Natural killer cell (primary cell): ENCODE data around the gene CHKA. TPM values are rescaled to one million over a fixed set of nuclear protein-coding genes. Genes with fewer than 3 reads are reported as not detected.

Source experiments
- ATAC-seq, 3 donors: fragments of 150-1000 bp in 2 of 3; fragments of 200-7000 bp in 1 of 3; cut with Tn5 transposase; 1 replicate in 1 of 3; 2 replicates in 2 of 3; pipeline ENCODE4 v1.10.0; 2021; ENCODE audit warnings: mild to moderate bottlenecking in 2 of 3, moderate library complexity in 2 of 3
- DNase-seq, 2 donors: peaks; one replicate each; pipeline versions ENCODE4 v3.0.0 to v3.0.0-alpha.2; 2013 to 2021; ENCODE audit warnings: mixed read lengths in 1 of 2
- H3K27ac ChIP-seq: one replicate; pipeline ENCODE4 v1.5.1; 2013; ENCODE audit warnings: mild to moderate bottlenecking, low read length
- H3K27me3 ChIP-seq: one replicate; pipeline ENCODE4 v1.6.1; 2013; ENCODE audit warnings: low read length; ENCODE audit not compliant: control insufficient read depth, insufficient read depth
- H3K36me3 ChIP-seq: one replicate; pipeline ENCODE4 v1.6.1; 2013; ENCODE audit warnings: low read length; ENCODE audit not compliant: control insufficient read depth, insufficient read depth
- H3K4me1 ChIP-seq: one replicate; pipeline ENCODE4 v1.6.1; 2013; ENCODE audit warnings: low read length; ENCODE audit not compliant: control insufficient read depth, insufficient read depth
- H3K4me3 ChIP-seq: one replicate; pipeline ENCODE4 v1.5.1; 2013; ENCODE audit warnings: low read length
- H3K9me3 ChIP-seq: one replicate; pipeline ENCODE4 v1.6.1; 2013; ENCODE audit warnings: low read length; ENCODE audit not compliant: control insufficient read depth, insufficient read depth
- H3K27ac Mint-ChIP-seq, 2 donors: one replicate each; pipeline ENCODE4 v1.8.0; 2022; ENCODE audit warnings: mild to moderate bottlenecking in 2 of 2, mixed read lengths in 2 of 2, moderate library complexity in 1 of 2
- H3K27me3 Mint-ChIP-seq, 2 donors: one replicate each; pipeline ENCODE4 v1.8.0; 2022; ENCODE audit warnings: low read depth in 2 of 2, mixed read lengths in 2 of 2
- H3K36me3 Mint-ChIP-seq: one replicate; pipeline ENCODE4 v1.8.0; 2022; ENCODE audit warnings: mixed read lengths
- H3K4me1 Mint-ChIP-seq, 2 donors: one replicate each; pipeline ENCODE4 v1.8.0; 2022; ENCODE audit warnings: mixed read lengths in 2 of 2
- H3K4me3 Mint-ChIP-seq: one replicate; pipeline ENCODE4 v1.8.0; 2022; ENCODE audit warnings: mild to moderate bottlenecking, moderate library complexity, mixed read lengths
- H3K9me3 Mint-ChIP-seq, 2 donors: one replicate each; pipeline ENCODE4 v1.8.0; 2022; ENCODE audit warnings: mixed read lengths in 2 of 2
- CTCF ChIP-seq: fragments of 200-600 bp; IDR thresholded peaks from one replicate; pipeline ENCODE4 v1.8.0; 2022; ENCODE audit warnings: antibody characterized with exemption
- WGBS: methylation state at CpG from one replicate; pipeline ENCODE4 v1.1.7; 2013; ENCODE audit warnings: missing lambda C conversion rate; ENCODE audit not compliant: insufficient coverage; 5-methylcytosine and 5-hydroxymethylcytosine counted together
- intact Hi-C: fragments of 100-400 bp; cut with micrococcal nuclease; formaldehyde crosslinking; loops from one replicate; pipeline ENCODE4 v1.14.2; 2022
- total RNA-seq, 4 donors: library from RNA; stranded (reverse); fragments of 120-200 nt in 1 of 4; gene quantifications; one replicate each; pipeline versions ENCODE4 v1.2.3 to v1.2.4, GENCODE V29; 2013 to 2022

CHKA gene
- total RNA-seq, 3 donors from 2014 or later (not counting 1 experiment from before 2014, with no cell fraction given): 15.8 to 24.6 (median 24.4) TPM

- H3K36me3 ChIP-seq: no peaks in the 10 kb centered on the region
- no peak for TF ChIP-seq CTCF
- H3K4me3 ChIP-seq: no peak overlapping the region
- no peaks in the 10 kb centered on the region for H3K9me3 ChIP-seq
- 96% methylated on average over 8 of the region's 8 CpGs for WGBS
- H3K27ac ChIP-seq: no peak overlapping the region
- peaks cover 28% of the 10 kb centered on the region for H3K4me1 ChIP-seq
- DNase-seq: no peak
- intact Hi-C loops: no loop called here
- Mint-ChIP-seq H3K27me3 (no peaks in the 10 kb centered on the region), H3K36me3 (no peaks in the 10 kb centered on the region), H3K9me3 (no peaks in the 10 kb centered on the region), H3K4me3 (no peak overlapping the region), H3K4me1 (peaks cover 5 to 13% of the 10 kb centered on the region in 2 donors), H3K27ac (no peak overlapping the region)
- ATAC-seq: no peak
- no peaks in the 10 kb centered on the region for H3K27me3 ChIP-seq
Observed at GRCh38 chr11:68015467-68015866, 105.7 kb downstream of the CHKA start.

GRCh38 chr11:68014947-68015447 lies 106.2 kb downstream of the CHKA start:
- 86% methylated on average over 19 of the region's 19 CpGs for WGBS
- H3K27me3 Mint-ChIP-seq: no peaks in the 10 kb centered on the region
- no peak for ATAC-seq
- H3K9me3 Mint-ChIP-seq: no peaks in the 10 kb centered on the region
- H3K27ac Mint-ChIP-seq: no peak overlapping the region
- Histone ChIP-seq H3K27ac (no peak overlapping the region), H3K27me3 (no peaks in the 10 kb centered on the region), H3K4me3 (no peak overlapping the region), H3K4me1 (peaks cover 33% of the 10 kb centered on the region), H3K36me3 (no peaks in the 10 kb centered on the region), H3K9me3 (no peaks in the 10 kb centered on the region)
- TF ChIP-seq CTCF: no peak
- peaks cover 9 to 18% of the 10 kb centered on the region in 2 donors for H3K4me1 Mint-ChIP-seq
- intact Hi-C loops: no loop called here
- H3K4me3 Mint-ChIP-seq: no peak overlapping the region
- no peak for DNase-seq
- no peaks in the 10 kb centered on the region for H3K36me3 Mint-ChIP-seq

- H3K36me3 Mint-ChIP-seq: no peaks in the 10 kb centered on the region
- Histone ChIP-seq H3K27me3 (no peaks in the 10 kb centered on the region), H3K9me3 (no peaks in the 10 kb centered on the region), H3K36me3 (no peaks in the 10 kb centered on the region), H3K4me1 (peaks cover 39% of the 10 kb centered on the region), H3K4me3 (no peak overlapping the region), H3K27ac (no peak overlapping the region)
- no peak for ATAC-seq
- no peak overlapping the region for H3K4me3 Mint-ChIP-seq
- peaks cover 16 to 24% of the 10 kb centered on the region in 2 donors for H3K4me1 Mint-ChIP-seq
- WGBS: 65% methylated on average over 16 of the region's 16 CpGs
- H3K9me3 Mint-ChIP-seq: no peaks in the 10 kb centered on the region
- H3K27me3 Mint-ChIP-seq: no peaks in the 10 kb centered on the region
- TF ChIP-seq CTCF: no peak
- intact Hi-C loops: no loop called here
- no peak for DNase-seq
- no peak overlapping the region for H3K27ac Mint-ChIP-seq
Observed at GRCh38 chr11:68014157-68014946, 106.8 kb downstream of the CHKA start.
